H1 (cell line): ENCODE measurements around the gene EIF2B2.

Source experiments
- ASH2L ChIP-seq: fragments of 200-600, 300-600 bp; sonication (generic); IDR thresholded peaks from one replicate; pipeline ENCODE4 v1.7.1; 2017; ENCODE audit warnings: low read length
- CEBPB ChIP-seq: IDR thresholded peaks from 2 replicates; pipeline ENCODE4 v1.6.1; 2012; ENCODE audit warnings: low read depth, low read length
- CTCF ChIP-seq, 3 experiments: IDR thresholded peaks; 1 replicate in 2 of 3; 2 replicates in 1 of 3; pipeline versions ENCODE4 v1.5.1 to v1.6.1; 2011; ENCODE audit warnings: low read length in 3 of 3, mild to moderate bottlenecking in 3 of 3, inconsistent platforms in 2 of 3, low read depth in 1 of 3, moderate library complexity in 1 of 3; ENCODE audit not compliant: insufficient read depth in 1 of 3; ENCODE audit errors: control extremely low read depth in 1 of 3
- EP300 ChIP-seq, 2 experiments: IDR thresholded peaks; 1 replicate in 1 of 2; 2 replicates in 1 of 2; pipeline ENCODE4 v1.6.1; 2011 to 2012; ENCODE audit warnings: low read depth in 2 of 2, low read length in 2 of 2, mild to moderate bottlenecking in 2 of 2, borderline replicate concordance in 1 of 2, inconsistent platforms in 1 of 2, moderate library complexity in 1 of 2
- HDAC2 ChIP-seq, 2 experiments: fragments of 300-600 bp in 1 of 2; sonication (generic) in 1 of 2; IDR thresholded peaks; 2 replicates each; pipeline ENCODE4 v1.6.1; 2011 to 2012; ENCODE audit warnings: low read depth in 2 of 2, low read length in 2 of 2, mild to moderate bottlenecking in 2 of 2, moderate library complexity in 2 of 2, borderline replicate concordance in 1 of 2, inconsistent platforms in 1 of 2
- JUN ChIP-seq: IDR thresholded peaks from 2 replicates; pipeline ENCODE4 v1.6.1; 2011; ENCODE audit warnings: low read depth, mild to moderate bottlenecking, improper control_type of control experiment, low read length
- NRF1 ChIP-seq: IDR thresholded peaks from 2 replicates; pipeline ENCODE4 v1.6.1; 2011; ENCODE audit warnings: mild to moderate bottlenecking, low read depth, low read length, improper control_type of control experiment
- POLR2A ChIP-seq, 2 experiments: IDR thresholded peaks; 1 replicate in 1 of 2; 2 replicates in 1 of 2; pipeline ENCODE4 v1.6.1; 2011; ENCODE audit warnings: low read depth in 2 of 2, low read length in 2 of 2, mild to moderate bottlenecking in 2 of 2; ENCODE audit errors: control extremely low read depth in 1 of 2
- POLR2AphosphoS5 ChIP-seq: IDR thresholded peaks from 2 replicates; pipeline ENCODE4 v1.6.1; 2011; ENCODE audit warnings: low read depth, low read length
- RNF2 ChIP-seq: fragments of 200-900, 300-1000 bp; sonication (generic); IDR thresholded peaks from 2 replicates; pipeline ENCODE4 v1.7.1; 2016; ENCODE audit warnings: borderline replicate concordance, low read depth, mild to moderate bottlenecking, antibody characterized with exemption, low read length; ENCODE audit not compliant: poor library complexity, severe bottlenecking; ENCODE audit errors: missing control alignments
- SP1 ChIP-seq: IDR thresholded peaks from 2 replicates; pipeline ENCODE4 v1.6.1; 2011; ENCODE audit warnings: low read depth, low read length
- YY1 ChIP-seq: IDR thresholded peaks from 2 replicates; pipeline ENCODE4 v1.6.1; 2011; ENCODE audit warnings: low read depth, mild to moderate bottlenecking, low read length

GRCh38 chr14:75048101-75048500 lies 45.4 kb downstream of the EIF2B2 start:
- TF ChIP-seq ASH2L (no peak), JUN (no peak), POLR2AphosphoS5 (no peak), EP300 (IDR thresholded peaks at IDR 0.05; ENCODE audit: borderline replicate concordance in 1 of 2, low read depth in 2 of 2, low read length in 2 of 2) (no peak), CTCF (IDR thresholded peaks at IDR 0.05; ENCODE audit: control extremely low read depth in 1 of 3, insufficient read depth in 1 of 3, low read depth in 1 of 3, low read length in 3 of 3) (no peak), SP1 (no peak), NRF1 (no peak), YY1 (no peak), CEBPB (no peak), RNF2 (no peak), HDAC2 (IDR thresholded peaks at IDR 0.05; ENCODE audit: borderline replicate concordance in 1 of 2, low read depth in 2 of 2, low read length in 2 of 2) (no peak), POLR2A (IDR thresholded peaks at IDR 0.05; ENCODE audit: control extremely low read depth in 1 of 2, low read depth in 2 of 2, low read length in 2 of 2) (no peak)
